Activated B cell treated with CpG ODN at 0.5 μM for 24 hours (primary cell): ENCODE data around the gene HBQ1. TPM values are rescaled to one million over a fixed set of nuclear protein-coding genes. Genes with fewer than 3 reads are reported as not detected.
A peak's percentile ranks its signal among the peaks of the same experiment; 100 is the strongest.

Experiments used
- ATAC-seq: fragments of 200-7000 bp; cut with Tn5 transposase; one replicate; pipeline ENCODE4 v1.10.0; 2021; ENCODE audit warnings: low read depth, mild to moderate bottlenecking, moderate library complexity
- CTCF ChIA-PET: fragments of 350-600 bp; sonication (Branson Sonifier 250); formaldehyde crosslinking; loops from one replicate; lab custom pipeline; 2021; ENCODE audit warnings: antibody characterized with exemption; lab: Charles Lee
- POLR2A ChIA-PET: fragments of 350-600 bp; sonication (Branson Sonifier 250); formaldehyde crosslinking; loops from one replicate; lab custom pipeline; 2021; ENCODE audit warnings: antibody characterized with exemption; lab: Charles Lee
- DNase-seq: peaks from one replicate; pipeline ENCODE4 v3.0.0; 2022
- H3K27ac Mint-ChIP-seq: one replicate; pipeline ENCODE4 v1.8.0; 2020; ENCODE audit warnings: mixed read lengths
- H3K27me3 Mint-ChIP-seq: one replicate; pipeline ENCODE4 v1.8.0; 2021; ENCODE audit warnings: mixed read lengths
- H3K36me3 Mint-ChIP-seq: one replicate; pipeline ENCODE4 v1.8.0; 2021; ENCODE audit warnings: low read depth, mixed read lengths
- H3K4me1 Mint-ChIP-seq: one replicate; pipeline ENCODE4 v1.8.0; 2021; ENCODE audit warnings: mixed read lengths
- H3K4me3 Mint-ChIP-seq: one replicate; pipeline ENCODE4 v1.8.0; 2020; ENCODE audit warnings: mild to moderate bottlenecking, mixed read lengths
- H3K9me3 Mint-ChIP-seq: one replicate; pipeline ENCODE4 v1.8.0; 2020; ENCODE audit warnings: mixed read lengths
- intact Hi-C: fragments of 100-400 bp; cut with micrococcal nuclease; formaldehyde crosslinking; loops from one replicate; pipeline ENCODE4 v1.15.1; 2024
- total RNA-seq: library from RNA; stranded (reverse); gene quantifications from 2 replicates; pipeline ENCODE4 v1.2.3, GENCODE V29; 2022
- TF ChIP-seq, protein P1 (sequence below): fragments of 200-600 bp; IDR thresholded peaks from one replicate; pipeline ENCODE4 v1.8.0; 2022; ENCODE audit warnings: antibody characterized with exemption, mild to moderate bottlenecking

The HBQ1 gene
- total RNA-seq, 1 donor from 2014 or later, result not detected

DNA sequence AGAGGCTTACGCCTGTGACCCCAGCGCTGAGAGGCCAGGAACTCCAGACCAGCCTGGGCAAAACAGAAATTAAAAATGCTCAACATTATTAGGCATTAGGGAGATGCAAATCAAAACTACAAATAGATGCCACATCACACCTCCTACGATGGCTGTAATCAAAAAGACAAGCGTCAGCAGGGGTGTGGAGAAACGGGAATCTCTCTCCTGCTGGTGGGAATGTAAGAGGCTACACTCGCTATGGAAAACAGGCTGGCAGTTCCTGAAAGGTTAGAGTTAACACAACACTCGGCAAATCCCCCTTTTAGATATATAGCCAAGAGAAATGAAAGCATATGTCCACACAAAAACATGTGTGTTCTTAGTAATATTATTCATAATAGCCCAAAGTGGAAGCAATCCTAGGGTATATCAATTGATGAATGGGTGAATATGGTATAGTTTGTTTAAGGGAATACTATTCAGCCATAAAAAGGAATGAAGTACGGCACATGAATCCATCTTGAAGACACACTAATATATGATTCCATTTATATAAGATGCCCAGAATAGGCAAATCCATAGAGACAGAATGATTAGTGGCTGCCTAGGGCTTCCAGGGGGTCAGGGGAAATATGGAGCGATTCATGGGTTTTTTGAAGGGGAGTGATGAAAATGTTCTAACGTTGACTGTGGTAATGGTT lies 39.9 kb upstream of the HBQ1 start:
- DNase-seq (no peak), ATAC-seq (no peak)
- TF ChIP-seq, protein P1, sequence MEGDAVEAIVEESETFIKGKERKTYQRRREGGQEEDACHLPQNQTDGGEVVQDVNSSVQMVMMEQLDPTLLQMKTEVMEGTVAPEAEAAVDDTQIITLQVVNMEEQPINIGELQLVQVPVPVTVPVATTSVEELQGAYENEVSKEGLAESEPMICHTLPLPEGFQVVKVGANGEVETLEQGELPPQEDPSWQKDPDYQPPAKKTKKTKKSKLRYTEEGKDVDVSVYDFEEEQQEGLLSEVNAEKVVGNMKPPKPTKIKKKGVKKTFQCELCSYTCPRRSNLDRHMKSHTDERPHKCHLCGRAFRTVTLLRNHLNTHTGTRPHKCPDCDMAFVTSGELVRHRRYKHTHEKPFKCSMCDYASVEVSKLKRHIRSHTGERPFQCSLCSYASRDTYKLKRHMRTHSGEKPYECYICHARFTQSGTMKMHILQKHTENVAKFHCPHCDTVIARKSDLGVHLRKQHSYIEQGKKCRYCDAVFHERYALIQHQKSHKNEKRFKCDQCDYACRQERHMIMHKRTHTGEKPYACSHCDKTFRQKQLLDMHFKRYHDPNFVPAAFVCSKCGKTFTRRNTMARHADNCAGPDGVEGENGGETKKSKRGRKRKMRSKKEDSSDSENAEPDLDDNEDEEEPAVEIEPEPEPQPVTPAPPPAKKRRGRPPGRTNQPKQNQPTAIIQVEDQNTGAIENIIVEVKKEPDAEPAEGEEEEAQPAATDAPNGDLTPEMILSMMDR, result no peak
- intact Hi-C loops, result no loop called here
- peaks cover 4% of the 10 kb centered on the region for H3K36me3 Mint-ChIP-seq
- H3K4me3 Mint-ChIP-seq, result peak overlapping the region; percentile 33
- CTCF ChIA-PET, result interaction anchor here (0.9 kb wide), 1 partner anchor 23 kb away, joined by 3 read pairs; no protein-coding TSS in a partner anchor
- H3K4me1 Mint-ChIP-seq, result peaks cover 11% of the 10 kb centered on the region
- POLR2A ChIA-PET, result interaction anchor here (0.9 to 1.4 kb wide), 2 partner anchors 11 to 33 kb away, joined by 4 to 7 read pairs; no protein-coding TSS in a partner anchor
- peaks cover 7% of the 10 kb centered on the region for H3K27me3 Mint-ChIP-seq
- no peaks in the 10 kb centered on the region for H3K9me3 Mint-ChIP-seq
- peak overlapping the region; percentile 65 for H3K27ac Mint-ChIP-seq

DNA sequence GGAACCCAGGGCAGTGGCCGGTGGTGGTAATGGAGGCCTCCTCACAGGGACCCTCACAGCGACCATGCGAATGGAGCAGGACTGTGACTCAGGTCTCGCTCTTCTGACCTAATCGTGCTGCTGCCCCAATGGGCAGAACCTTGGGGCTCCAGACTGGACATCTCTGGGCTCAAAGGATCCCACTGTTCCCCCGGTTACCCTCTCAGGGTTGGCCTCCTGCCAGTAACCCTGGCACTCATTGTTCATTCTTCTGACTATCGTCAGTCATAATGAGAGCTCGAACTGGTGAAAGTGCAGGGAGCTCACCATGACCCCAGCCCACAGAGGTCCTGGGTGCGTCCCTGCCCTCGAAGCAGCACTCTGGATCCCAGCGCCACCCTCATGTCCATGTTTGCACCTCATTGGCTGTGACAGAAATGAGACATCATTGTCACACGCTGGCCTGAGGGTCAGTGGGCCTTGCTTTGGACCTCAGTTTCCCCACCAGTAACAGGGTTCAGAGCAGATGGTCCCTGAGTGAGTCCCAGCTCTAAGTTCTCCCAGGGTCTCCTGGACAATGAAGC lies 37.8 kb upstream of the HBQ1 start:
- DNase-seq (no peak), ATAC-seq (no peak)
- peaks cover 9% of the 10 kb centered on the region for H3K27me3 Mint-ChIP-seq
- H3K36me3 Mint-ChIP-seq, result peaks cover 4% of the 10 kb centered on the region
- H3K4me1 Mint-ChIP-seq, result peaks cover 7% of the 10 kb centered on the region
- ChIA-PET CTCF (no interaction called here), POLR2A (no interaction called here)
- TF ChIP-seq, protein P1, result no peak
- no peak overlapping the region for H3K27ac Mint-ChIP-seq
- no peak overlapping the region for H3K4me3 Mint-ChIP-seq
- intact Hi-C loops, result no loop called here
- no peaks in the 10 kb centered on the region for H3K9me3 Mint-ChIP-seq

DNA sequence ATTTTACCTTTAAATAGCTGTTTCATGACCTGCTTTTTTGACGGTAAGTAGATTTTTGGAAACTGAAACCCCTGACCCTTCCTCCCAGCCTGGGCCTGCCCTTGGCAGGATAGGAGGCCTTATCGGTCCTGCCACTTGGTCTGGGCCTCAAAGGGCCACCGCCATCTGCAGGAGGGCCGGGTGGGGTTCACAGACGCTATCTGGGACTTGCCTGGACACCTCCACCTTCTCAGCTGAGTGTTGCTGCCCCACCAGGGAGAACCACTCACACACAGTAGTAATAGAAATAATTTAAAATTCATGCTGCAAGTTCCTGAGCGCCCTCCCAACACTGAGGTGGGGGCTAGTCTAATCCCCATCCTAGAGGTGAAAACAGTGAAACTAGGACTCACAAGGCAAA lies 37.2 kb upstream of the HBQ1 start:
- Mint-ChIP-seq H3K27ac (no peak overlapping the region), H3K27me3 (peaks cover 9% of the 10 kb centered on the region), H3K9me3 (no peaks in the 10 kb centered on the region), H3K4me3 (no peak overlapping the region), H3K4me1 (peaks cover 5% of the 10 kb centered on the region), H3K36me3 (peaks cover 4% of the 10 kb centered on the region)
- intact Hi-C loops, result no loop called here
- ChIA-PET CTCF (no interaction called here), POLR2A (no interaction called here)
- no peak for DNase-seq
- TF ChIP-seq, protein P1, result no peak
- no peak for ATAC-seq

DNA sequence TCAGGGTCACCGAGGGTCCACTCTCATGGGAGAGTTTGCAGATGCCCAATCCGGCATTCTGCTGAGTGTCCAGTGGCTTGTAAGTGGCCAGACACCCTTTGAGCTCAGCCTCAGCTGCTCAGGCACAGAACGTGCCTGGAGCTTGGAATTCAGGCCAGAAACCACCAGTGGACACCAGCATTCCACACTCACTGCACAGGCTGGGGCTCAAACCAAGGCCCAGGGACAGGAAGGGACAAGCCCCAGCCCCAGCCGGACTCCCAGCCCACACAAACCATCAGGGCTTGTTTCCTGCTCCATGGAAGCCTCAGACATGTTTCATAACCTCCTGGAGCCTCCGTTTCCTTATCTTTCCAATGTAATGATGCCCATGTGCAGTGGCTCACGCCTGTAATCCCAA lies 36.8 kb upstream of the HBQ1 start:
- H3K4me3 Mint-ChIP-seq, result no peak overlapping the region
- H3K27ac Mint-ChIP-seq, result no peak overlapping the region
- intact Hi-C loops, result no loop called here
- H3K27me3 Mint-ChIP-seq, result peaks cover 9% of the 10 kb centered on the region
- DNase-seq, result no peak
- TF ChIP-seq, protein P1, result no peak
- ATAC-seq, result no peak
- peaks cover 3% of the 10 kb centered on the region for H3K36me3 Mint-ChIP-seq
- CTCF ChIA-PET, result no interaction called here
- no peaks in the 10 kb centered on the region for H3K9me3 Mint-ChIP-seq
- peaks cover 5% of the 10 kb centered on the region for H3K4me1 Mint-ChIP-seq
- POLR2A ChIA-PET, result no interaction called here

DNA sequence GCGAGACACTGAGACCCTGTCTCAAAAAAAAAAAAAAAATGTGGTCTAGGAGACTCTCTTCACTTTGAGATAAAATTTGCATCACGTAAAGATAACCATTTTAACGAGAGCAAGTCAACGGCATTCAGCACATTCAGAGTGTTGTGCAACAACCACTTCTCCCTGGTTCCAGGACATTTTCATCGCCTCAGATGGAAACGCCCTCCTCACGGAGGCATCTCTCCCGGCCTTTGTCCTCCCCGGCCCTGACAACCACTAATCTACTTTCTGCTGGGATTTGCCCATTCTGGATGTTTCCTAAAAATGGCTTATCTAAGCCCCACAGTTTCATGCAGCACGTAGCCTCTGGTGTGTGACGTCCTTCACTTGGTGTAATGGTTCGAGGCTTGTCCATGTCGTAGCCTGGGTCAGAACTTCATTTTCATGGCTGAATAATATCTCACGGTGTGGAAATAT lies 35.4 kb upstream of the HBQ1 start:
- Mint-ChIP-seq H3K27ac (no peak overlapping the region), H3K36me3 (no peaks in the 10 kb centered on the region), H3K4me1 (no peaks in the 10 kb centered on the region), H3K27me3 (peaks cover 18% of the 10 kb centered on the region), H3K4me3 (no peak overlapping the region), H3K9me3 (no peaks in the 10 kb centered on the region)
- TF ChIP-seq, protein P1, result no peak
- no peak for DNase-seq
- no peak for ATAC-seq
- ChIA-PET CTCF (no interaction called here), POLR2A (no interaction called here)
- intact Hi-C loops, result no loop called here
